Endothelial cell of umbilical vein (primary cell): Measurements from ENCODE around the gene ZBTB40.

Source experiments
- EZH2 ChIP-seq: IDR thresholded peaks from 2 replicates; pipeline ENCODE4 v1.6.1; 2012; ENCODE audit warnings: borderline replicate concordance, low read depth, mild to moderate bottlenecking, moderate library complexity, low read length, inconsistent platforms; ENCODE audit not compliant: severe bottlenecking
- GATA2 ChIP-seq: IDR thresholded peaks from 2 replicates; pipeline ENCODE4 v1.7.0; 2011; ENCODE audit warnings: low read depth, mild to moderate bottlenecking, moderate library complexity, mixed read lengths, low read length; ENCODE audit not compliant: insufficient read length, insufficient read depth
- JUN ChIP-seq: IDR thresholded peaks from 2 replicates; pipeline ENCODE4 v1.6.1; 2011; ENCODE audit warnings: borderline replicate concordance, low read depth; ENCODE audit not compliant: insufficient read length, insufficient read depth
- MYC ChIP-seq: IDR thresholded peaks from one replicate; pipeline ENCODE4 v1.6.1; 2011; ENCODE audit warnings: mild to moderate bottlenecking, low read depth, low read length
- POLR2A ChIP-seq: IDR thresholded peaks from 2 replicates; pipeline ENCODE4 v1.6.1; 2012; ENCODE audit warnings: low read depth, mild to moderate bottlenecking, control low read depth, low read length
- POLR2AphosphoS5 ChIP-seq: IDR thresholded peaks from 2 replicates; pipeline ENCODE4 v1.6.1; 2012; ENCODE audit warnings: low read depth, mild to moderate bottlenecking, control low read depth, low read length, moderate library complexity; ENCODE audit not compliant: insufficient read depth
- TF ChIP-seq, protein P1 (sequence below), 2 donors: IDR thresholded peaks; 1 replicate in 1 of 2; 2 replicates in 1 of 2; pipeline ENCODE4 v1.5.1; 2011; ENCODE audit warnings: low read length in 2 of 2, mild to moderate bottlenecking in 2 of 2, moderate library complexity in 2 of 2, control low read depth in 1 of 2, inconsistent platforms in 1 of 2, low read depth in 1 of 2; ENCODE audit not compliant: insufficient read depth in 1 of 2; ENCODE audit errors: extremely low read depth in 1 of 2

DNA sequence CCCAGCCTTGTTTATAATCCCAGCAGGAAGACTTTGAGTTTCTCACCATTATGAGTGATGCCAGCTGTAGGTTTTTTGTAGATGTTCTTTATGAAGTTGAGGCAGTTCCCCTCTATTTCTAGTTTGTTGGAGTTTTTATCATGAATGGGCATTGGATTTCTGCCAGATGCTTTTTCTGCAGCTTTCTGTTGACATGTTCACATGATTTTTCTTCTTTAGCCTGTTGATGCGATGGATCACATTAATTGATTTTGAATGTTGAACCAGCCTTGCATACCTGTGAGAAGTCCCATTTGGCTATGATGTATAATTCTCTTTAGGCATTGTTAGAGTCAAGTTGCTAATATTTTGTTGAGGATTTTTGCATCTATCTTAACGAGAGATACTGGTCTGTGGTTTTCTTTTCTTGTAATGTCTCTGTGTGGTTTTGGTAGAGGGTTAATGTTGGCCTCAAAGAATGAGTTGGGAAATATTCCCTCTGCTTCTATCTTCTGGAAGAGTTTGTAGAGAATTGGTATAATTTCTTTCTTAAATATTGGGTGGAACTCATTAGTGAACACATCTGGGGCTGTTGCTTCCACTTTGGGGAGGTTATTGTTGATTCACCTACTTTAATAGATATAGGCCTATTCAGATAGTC, 33.2 kb downstream of the ZBTB40 start:
- TF ChIP-seq, protein P1, sequence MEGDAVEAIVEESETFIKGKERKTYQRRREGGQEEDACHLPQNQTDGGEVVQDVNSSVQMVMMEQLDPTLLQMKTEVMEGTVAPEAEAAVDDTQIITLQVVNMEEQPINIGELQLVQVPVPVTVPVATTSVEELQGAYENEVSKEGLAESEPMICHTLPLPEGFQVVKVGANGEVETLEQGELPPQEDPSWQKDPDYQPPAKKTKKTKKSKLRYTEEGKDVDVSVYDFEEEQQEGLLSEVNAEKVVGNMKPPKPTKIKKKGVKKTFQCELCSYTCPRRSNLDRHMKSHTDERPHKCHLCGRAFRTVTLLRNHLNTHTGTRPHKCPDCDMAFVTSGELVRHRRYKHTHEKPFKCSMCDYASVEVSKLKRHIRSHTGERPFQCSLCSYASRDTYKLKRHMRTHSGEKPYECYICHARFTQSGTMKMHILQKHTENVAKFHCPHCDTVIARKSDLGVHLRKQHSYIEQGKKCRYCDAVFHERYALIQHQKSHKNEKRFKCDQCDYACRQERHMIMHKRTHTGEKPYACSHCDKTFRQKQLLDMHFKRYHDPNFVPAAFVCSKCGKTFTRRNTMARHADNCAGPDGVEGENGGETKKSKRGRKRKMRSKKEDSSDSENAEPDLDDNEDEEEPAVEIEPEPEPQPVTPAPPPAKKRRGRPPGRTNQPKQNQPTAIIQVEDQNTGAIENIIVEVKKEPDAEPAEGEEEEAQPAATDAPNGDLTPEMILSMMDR (IDR thresholded peaks at IDR 0.05; ENCODE audit: extremely low read depth in 1 of 2, insufficient read depth in 1 of 2, low read depth in 1 of 2, low read length in 2 of 2) = no peak
- no peak for TF ChIP-seq MYC
- TF ChIP-seq EZH2 = no peak
- no peak for TF ChIP-seq POLR2AphosphoS5
- no peak for TF ChIP-seq POLR2A
- TF ChIP-seq JUN = no peak
- TF ChIP-seq GATA2 = no peak
